SK-N-SH treated with all-trans-retinoic acid at 6 μM for 48 hours (cell line): Measurements from ENCODE around the gene BARX2.

Experiments
- ARNTL ChIP-seq: fragments of 450-650 bp; formaldehyde crosslinking; IDR thresholded peaks from 2 replicates; pipeline ENCODE4 v1.5.0; 2020; ENCODE audit warnings: low read depth, mild to moderate bottlenecking, moderate library complexity, borderline replicate concordance
- CSDC2 ChIP-seq: fragments of 250-450 bp; sonication (Bioruptor Pico); IDR thresholded peaks from 2 replicates; pipeline ENCODE4 v1.5.0; 2020; ENCODE audit warnings: mild to moderate bottlenecking, moderate library complexity
- GLIS3 ChIP-seq: fragments of 250-450 bp; sonication (Bioruptor Pico); IDR thresholded peaks from 2 replicates; pipeline ENCODE4 v1.5.0; 2020; ENCODE audit warnings: mild to moderate bottlenecking, moderate library complexity
- OSR1 ChIP-seq: fragments of 250-450 bp; sonication (Bioruptor Pico); IDR thresholded peaks from 2 replicates; pipeline ENCODE4 v1.8.0; 2022; ENCODE audit warnings: moderate library complexity, mild to moderate bottlenecking, inconsistent platforms
- PPARA ChIP-seq: fragments of 250-450 bp; sonication (Bioruptor Pico); IDR thresholded peaks from 2 replicates; pipeline ENCODE4 v1.5.0; 2020; ENCODE audit warnings: mild to moderate bottlenecking, borderline replicate concordance
- TCF4 ChIP-seq: fragments of 250-450 bp; sonication (Bioruptor Pico); IDR thresholded peaks from 2 replicates; pipeline ENCODE4 v1.8.0; 2021; ENCODE audit warnings: mild to moderate bottlenecking, moderate library complexity, borderline replicate concordance
- TOX ChIP-seq: fragments of 250-450 bp; sonication (Bioruptor Pico); IDR thresholded peaks from 2 replicates; pipeline ENCODE4 v1.8.0; 2021; ENCODE audit warnings: mild to moderate bottlenecking, moderate library complexity, borderline replicate concordance
- ZFP3 ChIP-seq: fragments of 250-450 bp; sonication (Bioruptor Pico); IDR thresholded peaks from 2 replicates; pipeline ENCODE4 v1.5.0; 2020; ENCODE audit warnings: mild to moderate bottlenecking, moderate library complexity
- ZFP30 ChIP-seq: fragments of 450-650 bp; formaldehyde crosslinking; IDR thresholded peaks from 2 replicates; pipeline ENCODE4 v1.5.0; 2022; ENCODE audit warnings: mild to moderate bottlenecking, moderate library complexity
- ZNF565 ChIP-seq: fragments of 450-650 bp; formaldehyde crosslinking; conservative IDR thresholded peaks from 2 replicates; pipeline ENCODE4 v1.5.0; 2020; ENCODE audit warnings: low read depth, mild to moderate bottlenecking, moderate library complexity
- ZNF70 ChIP-seq: fragments of 450-650 bp; formaldehyde crosslinking; IDR thresholded peaks from 2 replicates; pipeline ENCODE4 v1.5.0; 2020; ENCODE audit warnings: mild to moderate bottlenecking, moderate library complexity
- TF ChIP-seq, protein P1 (sequence below): fragments of 250-450 bp; sonication (Bioruptor Pico); IDR thresholded peaks from 2 replicates; pipeline ENCODE4 v1.8.0; 2020; ENCODE audit warnings: mild to moderate bottlenecking, moderate library complexity, borderline replicate concordance
- TF ChIP-seq, protein P2 (sequence below): fragments of 250-450 bp; sonication (Bioruptor Pico); IDR thresholded peaks from 2 replicates; pipeline ENCODE4 v1.5.1; 2021; ENCODE audit warnings: mild to moderate bottlenecking, moderate library complexity
- TF ChIP-seq, protein P3 (sequence below): fragments of 250-450 bp; sonication (Bioruptor Pico); IDR thresholded peaks from 2 replicates; pipeline ENCODE4 v1.8.0; 2021; ENCODE audit warnings: low read depth, mild to moderate bottlenecking, moderate library complexity, borderline replicate concordance

DNA sequence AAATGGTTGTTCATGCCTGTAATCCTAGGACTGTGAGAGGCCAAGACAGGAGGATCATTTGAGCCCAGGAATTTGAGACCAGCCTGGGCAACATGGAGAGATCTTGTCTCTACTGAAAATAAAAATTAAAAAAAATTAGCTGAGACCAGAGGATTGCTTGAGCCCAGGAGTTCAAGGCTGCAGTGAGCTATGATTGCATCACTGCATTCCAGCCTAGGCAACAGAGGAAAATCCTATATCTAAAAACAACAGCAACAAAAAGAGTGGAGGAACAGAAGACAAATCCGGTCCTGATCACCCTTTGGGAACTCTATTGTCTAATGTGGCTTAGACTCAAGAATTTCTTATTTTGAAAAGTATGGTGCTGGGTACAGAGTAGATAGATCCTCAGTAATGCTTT is 17.3 kb downstream of the BARX2 start:
- no peak for TF ChIP-seq OSR1
- TF ChIP-seq, protein P1, sequence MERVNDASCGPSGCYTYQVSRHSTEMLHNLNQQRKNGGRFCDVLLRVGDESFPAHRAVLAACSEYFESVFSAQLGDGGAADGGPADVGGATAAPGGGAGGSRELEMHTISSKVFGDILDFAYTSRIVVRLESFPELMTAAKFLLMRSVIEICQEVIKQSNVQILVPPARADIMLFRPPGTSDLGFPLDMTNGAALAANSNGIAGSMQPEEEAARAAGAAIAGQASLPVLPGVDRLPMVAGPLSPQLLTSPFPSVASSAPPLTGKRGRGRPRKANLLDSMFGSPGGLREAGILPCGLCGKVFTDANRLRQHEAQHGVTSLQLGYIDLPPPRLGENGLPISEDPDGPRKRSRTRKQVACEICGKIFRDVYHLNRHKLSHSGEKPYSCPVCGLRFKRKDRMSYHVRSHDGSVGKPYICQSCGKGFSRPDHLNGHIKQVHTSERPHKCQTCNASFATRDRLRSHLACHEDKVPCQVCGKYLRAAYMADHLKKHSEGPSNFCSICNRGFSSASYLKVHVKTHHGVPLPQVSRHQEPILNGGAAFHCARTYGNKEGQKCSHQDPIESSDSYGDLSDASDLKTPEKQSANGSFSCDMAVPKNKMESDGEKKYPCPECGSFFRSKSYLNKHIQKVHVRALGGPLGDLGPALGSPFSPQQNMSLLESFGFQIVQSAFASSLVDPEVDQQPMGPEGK (CRISPR knock-in tag), result no peak
- no peak for TF ChIP-seq GLIS3 (CRISPR knock-in tag)
- no peak for TF ChIP-seq ZNF565
- no peak for TF ChIP-seq TOX (CRISPR knock-in tag)
- TF ChIP-seq ZFP30 (CRISPR knock-in tag), result no peak
- TF ChIP-seq ZFP3 (CRISPR knock-in tag), result no peak
- TF ChIP-seq, protein P2, sequence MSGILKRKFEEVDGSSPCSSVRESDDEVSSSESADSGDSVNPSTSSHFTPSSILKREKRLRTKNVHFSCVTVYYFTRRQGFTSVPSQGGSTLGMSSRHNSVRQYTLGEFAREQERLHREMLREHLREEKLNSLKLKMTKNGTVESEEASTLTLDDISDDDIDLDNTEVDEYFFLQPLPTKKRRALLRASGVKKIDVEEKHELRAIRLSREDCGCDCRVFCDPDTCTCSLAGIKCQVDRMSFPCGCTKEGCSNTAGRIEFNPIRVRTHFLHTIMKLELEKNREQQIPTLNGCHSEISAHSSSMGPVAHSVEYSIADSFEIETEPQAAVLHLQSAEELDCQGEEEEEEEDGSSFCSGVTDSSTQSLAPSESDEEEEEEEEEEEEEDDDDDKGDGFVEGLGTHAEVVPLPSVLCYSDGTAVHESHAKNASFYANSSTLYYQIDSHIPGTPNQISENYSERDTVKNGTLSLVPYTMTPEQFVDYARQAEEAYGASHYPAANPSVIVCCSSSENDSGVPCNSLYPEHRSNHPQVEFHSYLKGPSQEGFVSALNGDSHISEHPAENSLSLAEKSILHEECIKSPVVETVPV, result no peak
- no peak for TF ChIP-seq CSDC2
- no peak for TF ChIP-seq TCF4 (CRISPR knock-in tag)
- no peak for TF ChIP-seq ARNTL (CRISPR knock-in tag)
- TF ChIP-seq, protein P3, sequence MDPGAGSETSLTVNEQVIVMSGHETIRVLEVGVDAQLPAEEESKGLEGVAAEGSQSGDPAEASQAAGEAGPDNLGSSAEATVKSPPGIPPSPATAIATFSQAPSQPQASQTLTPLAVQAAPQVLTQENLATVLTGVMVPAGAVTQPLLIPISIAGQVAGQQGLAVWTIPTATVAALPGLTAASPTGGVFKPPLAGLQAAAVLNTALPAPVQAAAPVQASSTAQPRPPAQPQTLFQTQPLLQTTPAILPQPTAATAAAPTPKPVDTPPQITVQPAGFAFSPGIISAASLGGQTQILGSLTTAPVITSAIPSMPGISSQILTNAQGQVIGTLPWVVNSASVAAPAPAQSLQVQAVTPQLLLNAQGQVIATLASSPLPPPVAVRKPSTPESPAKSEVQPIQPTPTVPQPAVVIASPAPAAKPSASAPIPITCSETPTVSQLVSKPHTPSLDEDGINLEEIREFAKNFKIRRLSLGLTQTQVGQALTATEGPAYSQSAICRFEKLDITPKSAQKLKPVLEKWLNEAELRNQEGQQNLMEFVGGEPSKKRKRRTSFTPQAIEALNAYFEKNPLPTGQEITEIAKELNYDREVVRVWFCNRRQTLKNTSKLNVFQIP (CRISPR knock-in tag), result no peak
- no peak for TF ChIP-seq ZNF70
- no peak for TF ChIP-seq PPARA
